ENCODE measurements around the gene IQGAP2.

IQGAP2 gene

DNA sequence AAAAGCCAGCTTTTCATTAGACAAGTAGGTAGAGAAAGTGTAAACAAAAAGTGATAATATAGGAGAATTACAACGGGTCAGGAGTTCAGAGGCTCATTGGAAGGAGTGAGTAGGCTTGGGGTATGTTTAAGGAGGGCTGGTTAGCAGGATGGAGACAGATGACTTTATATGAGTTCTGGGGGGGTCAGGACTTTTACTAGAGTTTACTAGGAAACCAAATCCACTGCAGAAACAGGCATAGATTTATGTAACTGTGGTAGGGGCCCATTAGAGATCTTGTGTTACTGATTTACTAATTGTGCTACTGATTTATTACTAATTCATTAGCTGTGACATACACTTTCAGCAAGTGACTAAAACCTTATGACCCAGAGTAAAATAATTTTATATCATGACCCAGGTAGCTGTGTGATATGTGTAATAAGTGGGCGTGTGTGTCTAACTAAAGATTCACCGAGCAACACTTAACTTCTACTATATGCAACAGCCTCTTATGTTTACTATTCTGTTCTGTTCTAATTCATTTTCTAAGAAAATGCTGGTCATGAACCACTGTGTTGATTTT, 73.5 kb downstream of the IQGAP2 start:
- DNase-seq (ENCODE audit: low read depth), result no peak

DNA sequence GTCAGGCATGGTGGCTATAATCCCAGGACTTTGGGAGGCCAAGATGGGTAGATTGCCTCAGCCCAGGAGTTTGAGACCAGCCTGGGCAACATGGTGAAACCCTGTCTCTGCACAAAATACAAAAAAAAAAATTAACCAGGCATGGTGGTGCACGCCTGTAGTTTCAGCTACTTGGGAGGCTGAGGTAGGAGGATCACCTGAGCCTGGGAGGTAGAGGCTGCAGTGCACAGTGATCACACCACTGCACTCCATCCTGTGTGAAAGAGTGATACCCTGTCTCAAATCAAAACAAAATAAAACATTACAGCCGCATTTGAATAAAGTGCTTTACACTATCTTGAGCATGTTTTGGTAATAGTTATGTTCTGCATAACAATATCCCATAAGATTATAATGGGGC, 74.0 kb downstream of the IQGAP2 start:
- DNase-seq (ENCODE audit: low read depth), result no peak

DNA sequence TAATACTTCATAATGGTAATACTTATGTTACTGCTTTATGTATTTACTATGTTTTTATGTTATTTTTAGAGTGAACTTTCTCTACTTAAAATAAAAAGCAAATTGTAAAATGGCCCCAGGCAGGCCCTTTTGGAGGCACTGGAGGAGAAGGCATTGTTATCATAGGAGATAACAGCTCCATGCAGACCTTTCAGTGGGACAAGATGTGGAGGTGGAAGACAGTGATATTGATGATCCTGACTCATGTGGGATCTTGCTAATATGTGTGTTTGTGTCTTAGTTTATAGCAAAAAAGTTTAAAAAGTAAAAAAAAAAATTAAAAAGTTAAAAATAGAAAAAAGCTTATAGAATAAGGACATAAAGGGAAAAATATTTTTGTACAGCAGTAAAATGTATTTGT, 74.5 kb downstream of the IQGAP2 start:
- no peak for DNase-seq (ENCODE audit: low read depth)

DNA sequence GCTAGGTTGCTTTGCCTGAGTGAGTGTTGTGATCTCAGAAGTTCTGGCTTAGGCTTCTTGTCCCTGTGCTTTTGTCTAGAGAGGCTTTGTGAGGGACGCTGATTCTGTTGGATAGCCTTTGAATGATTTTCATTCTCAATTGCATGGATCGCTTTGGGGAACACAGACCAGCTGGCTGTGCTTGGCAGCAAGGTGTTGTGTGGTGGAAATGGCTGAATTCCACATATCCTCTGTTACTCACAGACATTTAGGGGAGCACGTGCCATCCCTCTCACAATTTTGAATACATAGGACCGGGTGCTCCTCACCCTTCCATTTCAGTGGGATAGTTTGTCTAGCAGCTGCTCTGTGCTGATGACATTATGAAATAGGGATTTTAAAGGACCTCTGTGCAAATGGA, 76.2 kb downstream of the IQGAP2 start:
- DNase-seq (ENCODE audit: low read depth), result no peak

DNA sequence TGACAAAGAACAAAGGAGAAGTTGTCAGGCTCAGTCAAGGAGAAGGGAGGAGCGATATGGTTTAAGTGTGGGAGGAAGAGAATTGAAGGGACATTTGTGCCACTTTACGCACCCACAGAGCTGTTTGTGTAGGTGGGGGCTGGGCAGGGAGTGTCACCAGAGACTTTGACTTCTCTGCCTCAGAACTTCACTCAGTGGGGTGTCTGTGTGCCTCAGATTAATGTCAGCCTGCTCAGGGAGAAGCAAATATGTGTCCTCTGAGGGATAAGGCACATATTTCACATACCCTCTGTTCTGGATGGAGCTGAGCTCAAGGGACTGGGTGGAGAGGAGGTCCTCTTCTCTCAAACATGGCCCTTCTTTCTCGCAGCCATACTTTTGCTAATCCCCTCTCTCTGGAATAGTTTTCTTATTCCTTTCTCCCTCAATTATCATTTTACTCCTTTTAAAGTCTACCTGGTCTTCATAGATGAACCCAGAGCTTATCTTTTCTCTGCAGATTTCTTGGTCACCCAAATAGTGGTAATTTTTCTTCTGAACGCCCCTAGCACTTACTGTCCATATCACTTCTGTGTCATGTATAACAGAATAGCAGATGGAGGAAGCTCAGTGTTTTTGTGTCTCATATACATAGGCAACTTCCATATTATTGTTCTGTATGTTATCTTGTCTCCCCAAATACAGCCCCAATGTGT, 77.0 kb downstream of the IQGAP2 start:
- no peak for DNase-seq (ENCODE audit: low read depth)

DNA sequence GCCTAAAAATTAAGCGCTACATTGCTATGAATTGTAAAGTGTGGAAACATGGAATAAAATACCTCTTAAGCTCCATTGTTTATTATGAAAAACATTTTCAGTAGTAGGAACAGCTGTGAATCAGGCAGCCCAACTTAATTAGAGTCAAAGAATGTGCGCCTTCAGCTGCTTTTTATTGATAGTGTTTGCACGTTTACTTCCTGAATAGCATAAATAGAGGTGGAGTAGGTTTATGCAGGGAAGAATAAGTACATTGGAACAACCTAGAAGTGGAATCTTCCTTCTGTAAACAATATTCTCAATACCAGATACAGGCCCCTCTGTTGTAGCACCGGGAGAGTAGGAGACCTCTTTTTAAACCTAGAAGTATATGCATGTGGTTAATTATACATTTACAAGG, 79.9 kb downstream of the IQGAP2 start:
- no peak for DNase-seq (ENCODE audit: low read depth)

DNA sequence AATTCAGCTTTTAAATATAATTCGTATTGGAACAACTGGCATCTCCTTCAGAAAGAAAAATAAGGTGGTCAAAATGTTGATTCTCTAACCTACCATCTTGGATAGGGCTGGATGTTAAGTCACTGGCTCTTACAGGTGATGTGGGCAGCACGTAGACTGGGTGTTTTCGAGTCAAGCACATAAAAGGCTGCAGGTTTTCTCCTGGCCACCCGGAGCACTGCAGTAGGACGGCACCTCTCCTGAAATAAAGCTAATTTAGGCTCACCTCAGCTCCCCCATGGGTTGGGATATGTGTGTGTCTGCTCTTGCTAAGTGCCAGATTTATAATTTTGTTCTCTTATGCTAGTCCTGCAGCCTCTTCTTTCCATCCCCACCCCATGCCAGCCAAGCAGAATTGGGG, 80.3 kb downstream of the IQGAP2 start:
- DNase-seq (ENCODE audit: low read depth), result no peak

DNA sequence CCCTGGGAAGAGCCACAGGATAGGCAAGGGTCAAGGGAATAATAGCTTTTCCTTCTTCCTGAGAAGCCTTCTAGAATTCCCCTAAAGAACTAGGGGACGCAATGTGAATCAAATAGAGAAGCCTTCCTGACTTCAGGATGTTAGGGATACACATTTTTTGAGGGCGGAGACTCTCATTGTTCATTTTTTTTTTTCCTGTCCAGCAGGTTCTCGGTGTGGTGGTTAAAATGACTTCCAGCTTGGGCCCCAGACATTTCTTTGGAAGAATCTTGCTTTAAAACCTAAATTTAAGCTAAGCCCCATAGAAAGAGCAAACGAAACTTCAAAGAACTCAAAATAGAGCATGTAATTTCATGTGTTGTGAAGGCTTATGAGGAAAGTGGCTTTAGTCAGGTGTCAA, 80.8 kb downstream of the IQGAP2 start:
- no peak for DNase-seq (ENCODE audit: low read depth)

DNA sequence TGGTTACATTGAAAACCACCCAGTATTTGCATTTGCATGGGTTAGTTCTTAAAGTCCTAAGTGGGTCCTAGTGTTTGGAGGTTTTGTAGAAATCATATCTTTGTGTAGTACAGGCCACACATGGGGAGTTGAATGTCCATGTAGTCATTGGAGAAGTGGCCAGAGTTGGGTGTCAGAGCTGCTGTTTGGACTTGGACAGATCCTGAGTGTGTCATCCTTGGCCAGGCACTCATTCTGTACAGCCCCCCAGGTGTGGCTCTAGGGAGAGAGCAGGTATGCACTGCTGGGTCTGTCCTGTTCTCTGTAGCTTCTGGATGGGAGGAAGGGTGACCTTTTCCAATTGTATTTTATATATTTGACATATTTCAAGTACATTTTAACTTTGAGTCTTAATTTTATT, 82.4 kb downstream of the IQGAP2 start:
- DNase-seq (ENCODE audit: low read depth), result no peak

DNA sequence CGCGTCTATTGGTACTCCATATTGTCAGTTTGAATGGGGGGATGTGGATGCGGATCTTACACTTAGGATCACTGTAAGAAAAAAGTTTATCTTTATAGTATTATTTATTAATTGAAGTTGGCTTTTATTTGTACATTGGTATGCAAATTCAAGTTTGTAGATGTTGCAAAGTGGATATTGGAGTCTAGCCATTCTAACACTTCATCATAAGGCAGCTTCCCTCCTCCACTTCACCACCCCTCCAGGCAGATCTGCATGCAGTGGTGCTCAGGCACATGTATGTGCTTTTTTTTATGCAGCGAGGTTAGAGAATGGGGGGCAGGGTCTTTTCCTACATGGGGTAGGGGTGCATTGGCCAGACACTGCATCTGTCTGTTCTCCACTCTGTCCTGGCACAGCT, 84.3 kb downstream of the IQGAP2 start:
- DNase-seq (ENCODE audit: low read depth), result no peak

DNA sequence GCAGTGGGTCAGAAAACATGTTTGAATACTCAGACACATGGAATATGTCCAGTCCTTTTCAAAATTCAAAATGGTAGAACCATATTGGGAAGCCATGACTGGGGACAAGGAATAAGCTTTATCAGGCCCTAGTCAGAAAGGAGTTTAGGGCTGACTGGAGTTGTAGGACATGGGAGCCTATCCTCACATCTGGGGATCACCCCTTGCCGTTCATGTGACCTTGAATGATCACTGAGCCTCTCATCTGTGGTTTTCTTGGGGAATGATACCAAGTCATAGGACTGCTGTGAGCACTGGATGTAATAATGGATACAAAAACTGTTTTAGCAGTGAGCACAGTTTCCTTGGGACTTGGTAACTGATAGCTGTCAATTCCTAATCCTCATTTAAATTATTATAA, 84.7 kb downstream of the IQGAP2 start:
- DNase-seq (ENCODE audit: low read depth), result no peak

DNA sequence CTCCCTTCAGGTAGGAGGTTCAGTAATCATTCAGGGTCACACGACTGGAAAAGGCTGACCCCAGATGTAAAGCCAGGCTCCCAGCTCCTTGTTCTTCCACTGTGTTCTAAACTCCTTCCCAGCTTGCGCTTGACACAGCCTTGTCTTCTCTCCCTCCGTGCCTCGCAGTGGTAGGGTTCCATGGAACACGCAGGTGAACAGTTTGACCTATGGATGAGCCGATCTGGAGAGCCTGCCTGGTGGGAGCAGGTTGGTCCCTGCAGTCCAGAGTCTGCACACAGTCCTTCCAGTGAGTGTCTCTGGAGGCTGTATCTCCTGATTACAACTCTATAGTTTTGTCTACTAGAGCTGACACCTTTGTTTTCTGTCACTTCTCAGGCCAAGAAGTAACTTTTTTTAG, 85.9 kb downstream of the IQGAP2 start:
- no peak for DNase-seq (ENCODE audit: low read depth)

DNA sequence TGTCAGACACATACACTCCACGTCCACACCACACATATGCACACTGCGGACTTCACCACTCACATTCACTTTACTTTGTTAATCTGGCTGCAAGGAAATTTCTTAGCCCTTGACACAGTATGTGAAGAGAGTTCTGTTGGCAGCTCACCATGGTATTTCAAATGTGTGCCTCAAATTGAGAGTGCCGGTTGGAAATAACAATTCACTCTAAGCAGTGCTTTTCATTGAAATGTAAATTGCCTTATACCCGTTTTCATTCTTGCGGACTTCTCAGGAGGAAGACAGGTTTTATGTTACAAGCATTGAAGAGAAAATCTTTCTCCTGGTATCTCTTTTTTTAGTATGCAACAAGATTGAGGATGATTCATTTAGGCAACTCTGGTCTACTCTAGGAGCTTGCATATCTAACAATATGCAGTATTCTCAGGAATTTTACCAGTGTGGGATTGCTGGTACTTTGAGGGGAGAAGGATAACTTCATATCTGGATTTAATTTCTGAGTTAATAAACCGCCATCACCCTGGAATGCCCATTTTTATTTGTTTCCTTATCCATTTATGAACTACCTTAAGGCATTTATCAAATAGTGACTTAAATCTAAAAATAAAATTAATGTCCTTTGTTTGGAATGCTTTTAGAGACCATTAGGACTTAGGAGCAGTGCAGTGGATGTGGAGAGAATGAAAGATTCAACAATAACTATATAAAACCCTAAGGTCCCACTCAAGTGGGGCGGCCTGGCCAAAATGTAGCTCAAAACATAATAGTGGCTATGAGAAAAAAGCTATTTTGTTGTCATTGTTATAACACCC, 87.0 kb downstream of the IQGAP2 start:
- no peak for DNase-seq (ENCODE audit: low read depth)

DNA sequence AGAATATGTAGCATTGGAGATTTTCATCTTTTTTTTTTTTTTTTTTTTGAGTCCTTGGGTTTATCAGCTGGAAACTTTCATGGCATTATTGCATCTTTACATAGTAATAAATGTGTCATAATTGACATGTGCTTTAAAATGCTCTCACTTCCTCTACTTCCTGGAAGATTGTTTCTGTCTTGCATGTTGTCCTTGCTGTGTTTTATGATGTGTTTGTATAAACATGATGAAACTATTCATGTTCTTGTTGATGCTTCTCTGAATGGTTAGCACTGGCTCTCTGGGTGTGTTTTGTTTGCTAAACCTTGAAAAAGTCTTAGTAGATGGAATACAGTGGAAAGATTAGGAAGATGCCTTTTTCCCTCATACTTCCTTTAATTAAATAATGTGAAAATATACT, 87.9 kb downstream of the IQGAP2 start:
- DNase-seq (ENCODE audit: low read depth), result no peak

DNA sequence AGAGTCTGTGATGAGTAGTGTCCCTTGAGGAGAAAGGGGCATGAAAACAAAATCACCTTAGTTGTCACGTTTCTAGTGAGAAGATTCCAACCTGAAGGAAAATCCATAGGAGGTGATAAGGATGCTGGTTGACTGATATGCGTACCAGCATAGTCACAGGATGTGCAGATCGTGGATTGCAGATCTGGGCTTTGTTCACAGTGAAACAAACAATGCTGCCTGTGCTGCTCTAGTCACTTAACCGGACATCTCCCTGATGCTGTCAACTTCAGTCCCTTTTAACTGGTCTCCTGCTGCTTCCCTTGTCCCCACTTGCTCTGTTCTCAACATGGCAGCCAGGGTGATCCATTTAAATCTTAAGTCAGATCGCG, 89.7 kb downstream of the IQGAP2 start:
- no peak for DNase-seq (ENCODE audit: low read depth)

DNA sequence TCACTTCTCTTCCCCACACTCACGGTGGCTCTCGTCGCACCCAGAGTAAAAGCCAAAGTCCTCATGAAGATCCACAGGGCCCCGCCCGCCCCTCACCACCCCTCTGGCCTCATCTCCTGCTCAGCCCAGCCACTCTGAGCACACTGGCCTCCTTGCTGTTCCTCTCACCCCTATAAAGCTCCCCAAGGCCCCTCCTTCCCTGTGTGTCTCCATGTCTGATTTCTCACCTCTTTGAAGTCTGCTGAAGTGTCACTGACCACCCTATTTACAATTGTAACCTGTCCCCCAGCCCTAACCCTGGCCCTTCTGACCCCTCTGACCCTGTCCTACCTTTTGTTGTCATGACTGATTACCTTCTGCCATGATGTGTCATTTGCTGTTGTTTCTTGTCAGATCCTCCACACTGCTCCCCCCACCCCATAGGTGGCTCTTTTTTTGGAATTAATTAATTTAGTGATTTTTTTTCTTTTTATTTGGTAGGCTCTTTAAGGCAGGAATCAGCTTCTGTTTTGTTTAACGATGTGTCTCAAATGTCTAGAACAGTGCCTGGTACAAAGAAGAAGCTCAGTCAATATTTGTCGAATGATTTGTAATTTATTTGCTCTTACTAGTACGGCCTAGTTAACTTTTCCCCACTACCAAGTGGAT, 90.2 kb downstream of the IQGAP2 start:
- no peak for DNase-seq (ENCODE audit: low read depth)

DNA sequence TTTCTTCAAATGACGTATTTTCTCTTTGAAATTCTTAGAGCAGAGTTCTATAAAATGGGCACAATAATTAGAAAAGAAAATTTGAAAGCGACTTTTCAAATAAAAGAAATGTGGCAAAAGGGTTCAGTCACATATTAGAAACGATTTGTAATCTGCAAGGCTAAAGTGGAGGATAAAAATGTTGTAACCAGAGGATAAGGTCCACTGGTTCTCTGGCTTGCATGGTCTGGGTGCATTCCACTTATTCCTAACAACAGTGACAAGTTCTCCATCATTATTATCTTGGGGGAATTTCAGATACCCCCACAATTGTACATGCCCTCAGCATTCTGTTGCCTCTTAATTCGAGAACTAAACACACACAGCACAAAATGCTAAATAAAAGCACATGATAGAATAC, 91.1 kb downstream of the IQGAP2 start:
- no peak for DNase-seq (ENCODE audit: low read depth)

DNA sequence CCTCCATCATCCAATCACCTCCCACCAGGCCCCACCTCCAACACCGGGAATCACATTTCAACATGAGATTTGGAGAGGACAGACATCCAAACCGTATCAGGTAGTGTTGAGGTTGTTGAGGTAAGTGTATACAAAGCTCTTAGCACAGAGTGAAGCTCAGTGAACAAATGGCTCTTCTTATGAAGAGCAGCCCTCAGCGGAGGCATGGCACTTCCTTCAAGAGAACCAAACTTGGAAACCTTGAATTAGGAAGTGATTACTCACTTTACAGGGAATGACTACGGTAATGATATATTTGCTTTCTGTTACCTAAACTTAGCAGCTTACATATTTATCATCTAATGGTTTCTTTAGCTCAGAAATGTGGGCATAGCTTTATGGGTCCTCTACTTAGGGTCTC, 92.8 kb downstream of the IQGAP2 start:
- no peak for DNase-seq (ENCODE audit: low read depth)

DNA sequence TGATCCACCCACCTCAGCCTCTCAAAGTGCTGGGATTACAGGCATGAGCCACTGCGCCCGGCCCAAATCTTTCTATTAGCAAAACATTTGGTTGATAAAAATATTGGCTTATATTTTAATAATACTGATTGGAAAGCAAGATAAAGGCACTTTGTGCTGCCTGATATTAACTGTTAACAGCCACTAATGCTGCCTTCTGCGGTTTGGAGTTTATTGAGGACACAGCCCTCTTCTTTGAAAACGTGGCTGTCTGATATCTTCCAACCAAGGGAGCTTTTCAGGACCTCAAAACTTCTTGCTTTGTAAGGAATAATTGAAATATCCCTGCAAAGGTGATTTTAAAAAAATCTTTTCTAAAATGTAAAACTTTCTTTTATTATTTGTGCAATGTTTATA, 94.0 kb downstream of the IQGAP2 start:
- DNase-seq (ENCODE audit: low read depth), result no peak

DNA sequence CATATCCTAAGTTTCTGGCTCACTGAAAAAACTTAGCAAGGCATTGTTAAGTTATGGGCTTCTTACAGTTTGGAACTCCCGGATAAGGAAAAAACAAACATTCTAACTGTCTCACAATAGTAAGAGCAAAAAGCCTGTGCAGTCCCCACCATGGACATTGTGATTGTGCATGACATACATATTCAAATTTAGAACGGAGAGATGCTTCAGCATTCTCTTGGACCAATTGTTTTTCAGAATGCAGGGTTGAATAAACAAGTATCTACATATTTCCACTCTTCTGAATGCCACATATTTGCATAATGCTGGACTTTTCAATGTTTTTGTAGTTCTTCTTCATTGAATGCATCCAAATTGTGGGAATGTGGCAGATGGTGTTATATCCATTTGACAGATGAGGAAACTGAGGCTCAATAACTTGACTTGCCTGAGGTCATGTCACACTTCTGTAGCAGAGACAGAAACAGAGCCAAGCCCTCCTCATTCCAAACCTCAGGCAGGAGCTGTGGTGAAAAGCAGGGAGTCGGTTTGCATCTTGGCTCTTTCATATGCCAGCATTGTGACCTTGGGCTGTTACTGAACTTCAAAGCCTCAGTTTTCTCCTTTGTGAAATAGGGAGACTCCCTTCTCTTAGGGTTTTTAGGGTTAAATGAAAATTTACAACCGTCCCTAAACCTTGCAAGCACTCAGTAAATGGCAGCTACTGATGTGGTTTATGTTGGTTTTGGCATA, 95.1 kb downstream of the IQGAP2 start:
- no peak for DNase-seq (ENCODE audit: low read depth)

DNA sequence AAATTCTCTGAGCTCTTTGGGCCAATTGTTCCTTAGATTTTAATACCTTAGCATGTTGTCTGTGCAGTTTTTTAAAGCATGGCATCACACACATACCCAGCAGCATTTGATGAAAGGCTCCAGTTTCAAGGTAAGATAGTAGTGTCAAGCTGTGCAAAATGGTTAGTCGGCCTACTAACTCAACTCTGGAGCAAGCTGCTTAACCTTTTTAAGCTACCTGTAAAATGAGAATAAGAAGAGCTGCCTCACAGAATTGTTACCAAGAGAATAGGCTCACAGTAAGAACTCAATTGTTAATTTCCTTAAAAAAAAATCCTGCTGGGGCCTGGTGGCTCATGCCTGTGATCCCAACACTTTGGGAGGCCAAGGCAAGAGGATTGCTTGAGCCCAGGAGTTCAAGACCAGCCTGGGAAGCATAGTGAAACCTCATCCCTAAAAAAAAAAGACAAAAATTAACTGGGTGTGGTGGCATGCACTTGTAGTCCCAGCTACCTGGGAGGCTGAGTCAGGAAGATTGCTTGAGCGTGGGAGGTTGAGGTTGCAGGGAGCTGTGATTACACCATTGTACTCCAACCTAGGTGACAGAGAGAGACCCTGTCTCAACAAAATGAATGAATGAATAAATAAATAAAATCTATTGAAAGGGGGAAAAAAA, 96.5 kb downstream of the IQGAP2 start:
- DNase-seq (ENCODE audit: low read depth), result no peak

Data from EH (cell line).